GM19035 (cell line): Measurements from ENCODE around the gene NFATC2IP.
"Not testable (repeated sequence)": the region's sequence is repeated elsewhere in the genome, so short reads cannot be mapped to it uniquely, and the experiment has no call there.

Experiments
- ATAC-seq: cut with Tn5 transposase; IDR thresholded peaks from one replicate; pipeline ENCODE4 v1.9.1; 2021; ENCODE audit not compliant: unreplicated experiment

NFATC2IP gene

DNA sequence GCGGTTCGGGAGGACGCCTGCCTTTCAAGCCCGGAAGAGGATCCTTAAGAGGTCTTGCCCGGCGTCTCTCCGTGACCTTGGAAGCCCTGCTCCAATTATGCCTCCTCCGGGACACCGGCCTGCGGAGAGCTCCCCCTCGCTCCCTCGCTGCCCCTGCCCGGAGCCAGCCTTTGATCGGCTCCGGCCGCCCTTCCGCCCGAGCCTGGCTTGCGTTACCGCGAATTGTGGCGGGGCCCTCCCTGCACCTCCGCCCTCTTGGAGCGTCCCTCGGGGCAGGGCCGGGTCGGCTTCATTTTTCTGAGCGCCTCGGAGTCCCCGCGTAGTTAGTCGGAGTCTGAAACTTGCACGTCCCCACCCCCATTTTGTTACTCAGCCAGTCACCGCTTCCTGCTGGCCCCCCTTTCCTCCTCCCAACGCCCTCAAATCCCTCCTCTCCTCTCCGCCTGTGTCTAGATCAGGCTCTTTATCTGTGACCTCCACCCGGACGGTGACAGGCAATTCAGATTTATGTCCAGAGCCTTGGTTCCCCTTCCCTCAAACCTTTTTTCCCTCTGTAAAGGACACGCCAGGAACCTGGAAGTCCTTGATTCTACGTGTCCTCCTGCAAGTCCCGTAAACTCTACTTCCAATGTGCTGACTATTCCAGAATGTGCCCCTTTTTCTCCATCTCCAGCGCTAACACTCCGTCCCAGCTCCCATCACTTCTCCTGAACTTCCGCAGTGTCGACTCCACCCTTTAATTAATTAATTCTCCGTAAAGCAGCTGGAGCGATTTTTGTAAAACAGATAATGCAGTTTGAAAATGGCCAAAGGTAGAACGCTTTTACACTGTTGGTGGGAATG lies 25.1 kb upstream of the NFATC2IP start:
- peak; percentile 31 for ATAC-seq

DNA sequence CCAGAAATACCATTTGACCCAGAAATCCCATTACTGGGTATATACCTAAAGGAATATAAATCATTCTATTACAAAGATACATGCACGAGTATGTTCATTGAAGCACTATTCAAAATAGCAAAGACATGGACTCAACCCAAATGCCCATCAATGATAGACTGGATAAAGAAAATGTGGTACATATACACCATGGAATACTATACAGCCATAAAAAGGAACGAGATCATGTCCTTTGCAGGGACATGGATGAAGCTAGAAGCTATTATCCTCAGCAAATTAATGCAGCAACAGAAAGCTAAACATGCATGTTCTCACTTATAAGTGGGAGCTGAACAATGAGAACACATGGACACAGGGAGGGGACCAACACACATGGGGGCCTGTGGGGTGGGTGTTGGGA lies 24.5 kb upstream of the NFATC2IP start:
- ATAC-seq: not testable (repeated sequence)

- ATAC-seq: no peak
Observed at GRCh38 chr16:28927815-28928214, 22.9 kb upstream of the NFATC2IP start.

GRCh38 chr16:28930203-28930602 lies 20.5 kb upstream of the NFATC2IP start:
- no peak for ATAC-seq

- no peak for ATAC-seq
Observed at GRCh38 chr16:28930652-28931051, 20.1 kb upstream of the NFATC2IP start.

GRCh38 chr16:28931801-28932225 lies 18.9 kb upstream of the NFATC2IP start, which contains the start of gene CD19:
TSS of gene CD19 (plus strand) at chr16:28931971. CDS start at chr16:28932001, 30 bp downstream.
- no peak for ATAC-seq

DNA sequence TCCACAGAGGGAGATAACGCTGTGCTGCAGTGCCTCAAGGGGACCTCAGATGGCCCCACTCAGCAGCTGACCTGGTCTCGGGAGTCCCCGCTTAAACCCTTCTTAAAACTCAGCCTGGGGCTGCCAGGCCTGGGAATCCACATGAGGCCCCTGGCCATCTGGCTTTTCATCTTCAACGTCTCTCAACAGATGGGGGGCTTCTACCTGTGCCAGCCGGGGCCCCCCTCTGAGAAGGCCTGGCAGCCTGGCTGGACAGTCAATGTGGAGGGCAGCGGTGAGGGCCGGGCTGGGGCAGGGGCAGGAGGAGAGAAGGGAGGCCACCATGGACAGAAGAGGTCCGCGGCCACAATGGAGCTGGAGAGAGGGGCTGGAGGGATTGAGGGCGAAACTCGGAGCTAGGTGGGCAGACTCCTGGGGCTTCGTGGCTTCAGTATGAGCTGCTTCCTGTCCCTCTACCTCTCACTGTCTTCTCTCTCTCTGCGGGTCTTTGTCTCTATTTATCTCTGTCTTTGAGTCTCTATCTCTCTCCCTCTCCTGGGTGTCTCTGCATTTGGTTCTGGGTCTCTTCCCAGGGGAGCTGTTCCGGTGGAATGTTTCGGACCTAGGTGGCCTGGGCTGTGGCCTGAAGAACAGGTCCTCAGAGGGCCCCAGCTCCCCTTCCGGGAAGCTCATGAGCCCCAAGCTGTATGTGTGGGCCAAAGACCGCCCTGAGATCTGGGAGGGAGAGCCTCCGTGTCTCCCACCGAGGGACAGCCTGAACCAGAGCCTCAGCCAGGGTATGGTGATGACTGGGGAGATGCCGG lies 18.2 kb upstream of the NFATC2IP start:
- no peak for ATAC-seq

- ATAC-seq: no peak
Observed at GRCh38 chr16:28933171-28933570, 17.6 kb upstream of the NFATC2IP start.

GRCh38 chr16:28935346-28935745 lies 15.4 kb upstream of the NFATC2IP start:
- ATAC-seq: no peak

GRCh38 chr16:28935924-28936783 lies 14.6 kb upstream of the NFATC2IP start:
- ATAC-seq: peak; percentile 76

DNA sequence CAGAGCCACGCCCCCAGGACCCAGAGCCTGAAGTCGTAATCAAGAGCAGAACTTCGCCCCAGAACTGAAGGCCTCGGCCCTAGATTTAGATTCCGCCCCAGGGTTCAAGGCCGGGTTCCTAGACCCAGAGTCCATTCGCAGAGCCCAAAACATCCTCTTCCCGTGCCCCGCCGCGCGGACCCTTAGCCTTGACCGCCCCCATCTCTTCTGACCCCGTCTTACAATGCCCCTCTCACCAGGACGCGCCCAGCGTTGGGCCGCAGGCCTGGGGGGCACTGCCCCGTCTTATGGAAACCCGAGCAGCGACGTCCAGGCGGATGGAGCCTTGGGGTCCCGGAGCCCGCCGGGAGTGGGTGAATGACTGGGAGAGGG lies 14.0 kb upstream of the NFATC2IP start:
- no peak for ATAC-seq

DNA sequence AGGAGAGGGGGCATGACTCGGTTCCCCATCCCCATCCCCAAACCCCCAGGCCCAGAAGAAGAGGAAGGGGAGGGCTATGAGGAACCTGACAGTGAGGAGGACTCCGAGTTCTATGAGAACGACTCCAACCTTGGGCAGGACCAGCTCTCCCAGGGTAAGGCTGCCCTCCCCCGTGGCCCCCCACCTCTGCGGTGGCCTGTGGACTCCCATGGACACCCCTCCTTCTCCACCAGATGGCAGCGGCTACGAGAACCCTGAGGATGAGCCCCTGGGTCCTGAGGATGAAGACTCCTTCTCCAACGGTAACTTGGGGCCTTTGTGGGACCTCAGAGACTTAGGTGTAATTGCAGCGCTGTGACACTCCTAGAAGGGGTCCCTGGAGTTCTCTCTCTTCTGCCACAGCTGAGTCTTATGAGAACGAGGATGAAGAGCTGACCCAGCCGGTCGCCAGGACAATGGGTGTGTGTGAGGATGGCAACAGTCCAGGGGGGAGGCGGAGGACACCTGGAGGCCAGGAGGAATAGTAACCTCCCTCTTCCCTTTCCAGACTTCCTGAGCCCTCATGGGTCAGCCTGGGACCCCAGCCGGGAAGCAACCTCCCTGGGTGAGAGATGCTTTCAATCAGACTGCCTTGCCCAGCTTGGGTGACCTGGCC lies 13.4 kb upstream of the NFATC2IP start:
- no peak for ATAC-seq

DNA sequence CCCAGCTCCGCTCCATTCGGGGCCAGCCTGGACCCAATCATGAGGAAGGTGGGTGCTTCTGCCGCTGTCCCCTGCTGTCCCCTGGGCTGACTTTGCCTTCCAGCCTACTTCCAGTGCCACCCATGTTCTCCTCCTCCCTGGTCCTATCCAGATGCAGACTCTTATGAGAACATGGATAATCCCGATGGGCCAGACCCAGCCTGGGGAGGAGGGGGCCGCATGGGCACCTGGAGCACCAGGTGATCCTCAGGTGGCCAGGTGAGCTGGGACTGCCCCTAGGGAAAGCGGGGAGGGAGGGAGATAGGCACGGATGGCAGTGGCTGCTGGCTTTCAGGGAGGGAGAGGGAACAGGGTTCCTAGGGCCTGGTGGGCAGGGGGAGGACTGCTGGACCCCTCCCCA lies 12.0 kb upstream of the NFATC2IP start:
- ATAC-seq: no peak

DNA sequence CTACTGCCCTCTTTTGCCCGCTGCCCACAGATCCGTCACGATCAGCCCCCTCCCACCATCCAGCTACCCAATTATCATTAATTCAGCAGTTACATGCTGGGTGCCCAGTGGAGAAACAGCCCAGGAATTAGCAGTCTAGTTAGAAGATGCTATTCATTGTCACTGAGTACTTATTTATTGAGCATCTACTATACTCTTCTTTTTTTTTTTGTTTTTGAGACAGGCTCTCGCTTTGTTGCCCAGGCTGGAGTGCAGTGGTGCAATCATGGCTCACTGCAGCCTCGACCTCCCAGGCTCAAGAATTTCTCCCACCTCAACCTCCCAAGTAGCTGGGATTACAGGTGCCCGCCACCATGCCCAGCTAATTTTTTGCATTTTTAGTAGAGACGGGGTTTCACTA lies 10.9 kb upstream of the NFATC2IP start:
- ATAC-seq: not testable (repeated sequence)

- ATAC-seq: no peak
Observed at GRCh38 chr16:28943281-28943680, 7.5 kb upstream of the NFATC2IP start.

GRCh38 chr16:28946681-28947080 lies 4.1 kb upstream of the NFATC2IP start:
- ATAC-seq: no peak

DNA sequence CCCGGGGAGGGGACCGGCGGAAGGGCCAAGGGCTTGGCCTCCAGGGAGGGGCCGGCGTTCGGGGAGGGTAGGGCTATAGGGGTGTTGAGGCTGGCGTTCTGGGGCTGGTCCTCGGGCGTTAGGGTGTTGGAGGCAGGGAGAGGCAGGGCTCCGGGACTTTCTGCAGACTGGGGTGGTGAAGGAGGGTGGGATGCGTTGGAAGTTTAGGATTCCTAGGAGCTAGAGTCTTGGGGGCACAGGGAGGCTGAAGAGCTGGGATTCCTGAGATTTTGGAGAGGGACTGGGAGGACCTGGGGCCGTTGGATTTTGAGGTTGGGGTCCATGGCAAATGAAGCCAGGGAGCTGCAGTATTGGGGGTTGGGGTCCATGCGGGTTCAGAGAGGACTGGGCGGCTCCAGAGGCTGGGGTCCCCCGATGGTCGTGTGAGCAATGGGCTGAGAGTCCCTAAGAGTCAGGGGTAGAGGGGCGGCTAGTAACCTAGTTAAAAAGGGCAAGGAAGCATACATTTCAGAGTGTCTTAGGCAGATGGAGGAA lies 740 bp downstream of the NFATC2IP start:
- ATAC-seq: no peak

DNA sequence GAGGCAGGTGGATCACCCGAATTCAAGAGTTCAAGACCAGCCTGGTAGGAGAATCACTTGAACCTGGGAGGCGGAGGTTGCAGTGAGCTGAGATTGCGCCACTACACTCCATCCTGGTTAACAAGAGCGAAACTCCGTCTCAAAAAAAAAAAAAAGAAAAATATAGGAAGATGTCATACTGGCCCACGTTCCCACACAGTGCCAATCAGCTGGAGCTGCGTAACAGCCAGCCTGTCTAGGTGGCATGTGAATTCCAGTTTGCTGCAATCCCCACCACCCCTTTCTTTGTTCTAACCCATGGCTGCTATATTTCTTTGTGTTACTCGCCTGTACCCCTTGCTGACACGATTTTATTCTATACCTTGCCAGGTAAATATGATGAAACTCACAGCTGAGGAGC lies 7.5 kb downstream of the NFATC2IP start:
- ATAC-seq: no peak

DNA sequence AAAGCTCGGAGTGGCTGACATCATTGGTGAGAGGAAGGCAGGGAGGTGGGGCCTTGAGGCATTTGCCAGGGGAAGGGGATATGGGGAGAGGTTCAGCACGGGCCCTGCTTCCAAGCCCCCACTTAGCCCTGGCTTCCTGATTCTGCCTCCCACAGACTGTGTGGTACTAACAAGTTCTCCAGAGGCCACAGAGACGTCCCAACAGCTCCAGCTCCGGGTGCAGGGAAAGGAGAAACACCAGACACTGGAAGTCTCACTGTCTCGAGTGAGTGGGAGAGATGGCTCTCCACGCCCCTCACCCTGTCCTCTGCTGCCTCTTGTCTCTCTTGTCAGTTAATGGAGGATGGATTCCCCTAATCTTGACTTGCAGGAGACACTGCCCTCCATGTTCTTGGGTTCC lies 8.1 kb downstream of the NFATC2IP start:
- no peak for ATAC-seq

DNA sequence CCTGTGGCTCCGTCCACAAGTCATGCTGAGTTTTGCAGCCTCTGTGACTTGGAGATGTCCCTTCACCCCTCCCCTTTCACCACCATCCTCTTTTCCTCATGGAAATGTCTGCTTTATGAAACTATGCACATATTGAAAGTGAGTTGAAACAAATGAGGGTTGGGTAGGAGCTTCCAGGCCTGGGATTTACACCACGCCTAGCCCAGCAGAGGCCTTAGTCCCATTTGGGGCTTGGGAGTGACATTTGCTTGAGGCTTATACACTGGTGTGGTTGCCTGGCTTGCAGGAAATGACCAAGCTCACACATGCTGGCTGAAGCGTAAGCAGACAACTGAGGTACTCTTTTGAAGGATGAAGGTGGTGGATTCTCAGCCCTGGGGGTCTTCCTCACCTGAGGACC lies 13.3 kb downstream of the NFATC2IP start:
- ATAC-seq: no peak
